ENCODE measurements around the gene UNC119.
"Not testable (repeated sequence)": the region's sequence is repeated elsewhere in the genome, so short reads cannot be mapped to it uniquely, and the experiment has no call there.

Gene UNC119

GRCh38 chr17:28540231-28540630, 12.2 kb downstream of the UNC119 start:
- DNase-seq, result no peak

- DNase-seq, result no peak
These were observed 14.0 kb downstream of the UNC119 start for GRCh38 chr17:28538296-28538895.

GRCh38 chr17:28537219-28537610, 15.2 kb downstream of the UNC119 start:
- no peak for DNase-seq

- no peak for DNase-seq
These were observed 15.7 kb downstream of the UNC119 start for GRCh38 chr17:28536532-28537218.

GRCh38 chr17:28534740-28535375, 17.6 kb downstream of the UNC119 start:
- DNase-seq, result no peak

- no peak for DNase-seq
These were observed 19.2 kb downstream of the UNC119 start for GRCh38 chr17:28533091-28533807.

- DNase-seq, result no peak
These were observed 20.1 kb downstream of the UNC119 start for GRCh38 chr17:28532050-28532960.

GRCh38 chr17:28530926-28531325, 21.5 kb downstream of the UNC119 start:
- DNase-seq, result no peak

GRCh38 chr17:28530250-28530649, 22.2 kb downstream of the UNC119 start:
- no peak for DNase-seq

GRCh38 chr17:28529013-28529400, 23.4 kb downstream of the UNC119 start:
- no peak for DNase-seq

- no peak for DNase-seq
These were observed 24.0 kb downstream of the UNC119 start for GRCh38 chr17:28528327-28529012.

GRCh38 chr17:28527859-28528258, 24.6 kb downstream of the UNC119 start:
- DNase-seq, result no peak

- no peak for DNase-seq
These were observed 25.2 kb downstream of the UNC119 start for GRCh38 chr17:28527181-28527681.

- DNase-seq, result no peak
These were observed 26.0 kb downstream of the UNC119 start for GRCh38 chr17:28526381-28526780.

GRCh38 chr17:28524476-28525424, 27.7 kb downstream of the UNC119 start:
- DNase-seq, result no peak

- DNase-seq, result no peak
These were observed 28.5 kb downstream of the UNC119 start for GRCh38 chr17:28523876-28524275.

- DNase-seq, result no peak
These were observed 29.2 kb downstream of the UNC119 start for GRCh38 chr17:28523186-28523585.

GRCh38 chr17:28522281-28522680, 30.1 kb downstream of the UNC119 start:
- DNase-seq, result not testable (repeated sequence)

GRCh38 chr17:28521311-28522085, 30.9 kb downstream of the UNC119 start:
- no peak for DNase-seq

- no peak for DNase-seq
These were observed 31.7 kb downstream of the UNC119 start for GRCh38 chr17:28520687-28521086.

Data from NCI-H2227 treated with DMSO at 0.1 percent for 48 hours (cell line).